SK-N-SH (cell line): ENCODE data around the gene BMP8A. TPM values are rescaled to one million over a fixed set of nuclear protein-coding genes. Genes with fewer than 3 reads are reported as not detected.
"Not testable (repeated sequence)": the region's sequence is repeated elsewhere in the genome, so short reads cannot be mapped to it uniquely, and the experiment has no call there.

Experiments used
- CTCF ChIA-PET: fragments of 300-600, 350-600 bp; formaldehyde crosslinking; extraction: SDS; loops from one replicate; lab custom pipeline; 2021; lab: Yijun Ruan, JAX
- POLR2A ChIA-PET: fragments of 350-600 bp; sonication (Branson Sonifier 250); formaldehyde crosslinking; extraction: SDS; loops from one replicate; lab custom pipeline; 2020; ENCODE audit warnings: antibody characterized with exemption, inconsistent platforms; lab: Yijun Ruan, JAX
- DNase-seq: peaks from one replicate; pipeline ENCODE4 v3.0.0; 2012
- H2AFZ ChIP-seq: fragments of 200-600 bp; sonication (generic); 2 replicates; pipeline ENCODE4 v1.8.1; 2016; ENCODE audit warnings: antibody characterized with exemption, mild to moderate bottlenecking, low read depth
- H3F3A ChIP-seq: fragments of 200-600 bp; sonication (generic); replicated peaks from 2 replicates; pipeline ENCODE3; 2016; ENCODE audit warnings: antibody characterized with exemption, mild to moderate bottlenecking; ENCODE audit not compliant: insufficient read depth
- H3K27ac ChIP-seq, 2 experiments: fragments of 200-500 bp in 1 of 2; fragments of 200-600 bp in 1 of 2; sonication (Bioruptor generic) in 1 of 2; sonication (generic), shearing (Covaris generic) in 1 of 2; 2 replicates each; pipeline versions ENCODE4 v1.5.1 to v1.6.1; 2014 to 2016; ENCODE audit warnings: low read depth in 2 of 2, inconsistent platforms in 1 of 2, low read length in 1 of 2, mild to moderate bottlenecking in 1 of 2, mixed read lengths in 1 of 2
- H3K27me3 ChIP-seq: fragments of 200-600 bp; sonication (generic), shearing (Covaris generic); 2 replicates; pipeline ENCODE4 v1.6.1; 2016; ENCODE audit warnings: mixed run types; ENCODE audit not compliant: insufficient read depth
- H3K36me3 ChIP-seq, 2 experiments: fragments of 200-500 bp in 1 of 2; fragments of 200-600 bp in 1 of 2; sonication (Bioruptor generic) in 1 of 2; sonication (generic) in 1 of 2; replicated peaks in 1 of 2; 2 replicates each; pipeline versions ENCODE3 to v1.5.1; 2014 to 2016; ENCODE audit warnings: low read length in 1 of 2, mild to moderate bottlenecking in 1 of 2; ENCODE audit not compliant: insufficient read depth in 2 of 2, control insufficient read depth in 1 of 2
- H3K4me1 ChIP-seq, 2 experiments: fragments of 200-500 bp in 1 of 2; fragments of 200-600 bp in 1 of 2; sonication (Bioruptor generic) in 1 of 2; sonication (generic), shearing (Covaris generic) in 1 of 2; 2 replicates each; pipeline versions ENCODE4 v1.5.1 to v1.6.1; 2014 to 2016; ENCODE audit warnings: low read depth in 1 of 2, low read length in 1 of 2, mixed run types in 1 of 2; ENCODE audit not compliant: insufficient read depth in 2 of 2, control insufficient read depth in 1 of 2
- H3K4me2 ChIP-seq: fragments of 200-600 bp; sonication (generic), shearing (Covaris generic); 2 replicates; pipeline ENCODE4 v1.6.1; 2017; ENCODE audit warnings: mixed run types
- H3K4me3 ChIP-seq, 2 experiments: fragments of 200-500 bp in 1 of 2; fragments of 200-600 bp in 1 of 2; sonication (Bioruptor generic) in 1 of 2; sonication (generic), shearing (Covaris generic) in 1 of 2; 2 replicates each; pipeline versions ENCODE4 v1.5.1 to v1.8.1; 2014 to 2016; ENCODE audit warnings: low read depth in 2 of 2, inconsistent platforms in 1 of 2, low read length in 1 of 2, mild to moderate bottlenecking in 1 of 2, mixed read lengths in 1 of 2, moderate library complexity in 1 of 2
- H3K79me2 ChIP-seq: fragments of 200-600 bp; sonication (generic); 2 replicates; pipeline ENCODE4 v1.8.1; 2017; ENCODE audit warnings: mild to moderate bottlenecking; ENCODE audit not compliant: insufficient read depth
- H3K9ac ChIP-seq: fragments of 200-600 bp; sonication (generic); 2 replicates; pipeline ENCODE4 v1.6.1; 2017; ENCODE audit warnings: mixed run types
- H3K9me2 ChIP-seq: fragments of 200-600 bp; sonication (generic); 2 replicates; pipeline ENCODE4 v1.6.1; 2017; ENCODE audit warnings: mixed run types
- H3K9me3 ChIP-seq: fragments of 200-600 bp; sonication (generic); 2 replicates; pipeline ENCODE4 v1.6.1; 2017; ENCODE audit warnings: mixed run types, mild to moderate bottlenecking, moderate library complexity
- H4K20me1 ChIP-seq: fragments of 200-600 bp; sonication (generic); 2 replicates; pipeline ENCODE4 v1.6.1; 2017; ENCODE audit warnings: mild to moderate bottlenecking, mixed run types; ENCODE audit not compliant: insufficient read depth
- EP300 ChIP-seq, 2 experiments: IDR thresholded peaks; 2 replicates each; pipeline versions ENCODE4 v1.4.0 to v1.6.1; 2012; ENCODE audit warnings: borderline replicate concordance in 1 of 2, low read depth in 1 of 2, low read length in 1 of 2
- EZH2phosphoT487 ChIP-seq: fragments of 200-600 bp; sonication (generic); IDR thresholded peaks from 2 replicates; pipeline ENCODE4 v1.6.1; 2017; ENCODE audit warnings: low read depth, mixed run types, mild to moderate bottlenecking, antibody characterized with exemption, moderate library complexity, borderline replicate concordance
- GABPA ChIP-seq: IDR thresholded peaks from 2 replicates; pipeline ENCODE4 v1.4.0; 2012; ENCODE audit warnings: low read depth, mild to moderate bottlenecking
- GATA2 ChIP-seq: sonication (generic); formaldehyde crosslinking; IDR thresholded peaks from 2 replicates; pipeline ENCODE4 v1.5.0; 2020; ENCODE audit warnings: mild to moderate bottlenecking, missing genetic modification reagents
- MEF2A ChIP-seq: IDR thresholded peaks from 2 replicates; pipeline ENCODE4 v1.4.0; 2012; ENCODE audit warnings: low read depth, borderline replicate concordance
- PBX3 ChIP-seq: IDR thresholded peaks from 2 replicates; pipeline ENCODE4; 2012
- REST ChIP-seq: IDR thresholded peaks from 2 replicates; pipeline ENCODE4 v1.6.1; 2012; ENCODE audit warnings: mild to moderate bottlenecking, low read depth, low read length, moderate library complexity
- RFX5 ChIP-seq: IDR thresholded peaks from 2 replicates; pipeline ENCODE4 v1.6.1; 2012; ENCODE audit warnings: mild to moderate bottlenecking, improper control_type of control experiment, low read length
- TAF1 ChIP-seq: IDR thresholded peaks from 2 replicates; pipeline ENCODE4 v1.6.1; 2012; ENCODE audit warnings: low read depth, mild to moderate bottlenecking, low read length, moderate library complexity, borderline replicate concordance
- TCF12 ChIP-seq: IDR thresholded peaks from 2 replicates; pipeline ENCODE4 v1.4.0; 2012
- WGBS: methylation state at CpG from one replicate; pipeline ENCODE4 v1.1.6; 2017; ENCODE audit warnings: low lambda C conversion rate; 5-methylcytosine and 5-hydroxymethylcytosine counted together
- polyA plus RNA-seq, 3 experiments: library from polyadenylated mRNA; depleted of rRNA; stranded (reverse); fragments of >200 nt; gene quantifications; 2 replicates each; pipeline ENCODE4 v1.2.3, GENCODE V29; 2012

BMP8A gene
- polyA plus RNA-seq, 1 of the 3 experiments (the other 2 are of a cell fraction): 0.16 TPM

GRCh38 chr1:39525366-39526165 is 34.1 kb downstream of the BMP8A start:
- Histone ChIP-seq H3K79me2 (no peaks in the 10 kb centered on the region), H2AFZ (no peak overlapping the region), H3F3A (no peaks in the 10 kb centered on the region), H3K4me3 (no peak overlapping the region), H3K27ac (no peak overlapping the region), H3K36me3 (peaks cover 0 to 13% of the 10 kb centered on the region in 2 experiments), H3K27me3 (no peaks in the 10 kb centered on the region), H3K9ac (no peak overlapping the region), H3K4me1 (no peaks in the 10 kb centered on the region), H3K4me2 (no peak overlapping the region), H3K9me2 (no peaks in the 10 kb centered on the region), H4K20me1 (no peaks in the 10 kb centered on the region), H3K9me3 (no peaks in the 10 kb centered on the region)
- no peak for DNase-seq
- POLR2A ChIA-PET: interaction anchor here (0.6 kb wide), 1 partner anchor 257 kb away, joined by 3 read pairs; no protein-coding TSS in a partner anchor
- no peak for TF ChIP-seq PBX3
- TF ChIP-seq TCF12: no peak
- no peak for TF ChIP-seq RFX5
- TF ChIP-seq GABPA: no peak
- TF ChIP-seq TAF1: no peak
- TF ChIP-seq EZH2phosphoT487: no peak
- no peak for TF ChIP-seq EP300 (IDR thresholded peaks at IDR 0.05; ENCODE audit: borderline replicate concordance in 1 of 2, low read depth in 1 of 2, low read length in 1 of 2)
- CTCF ChIA-PET: interaction anchor here (3.4 kb wide), 1 partner anchor 14 kb away, joined by 15 read pairs; no protein-coding TSS in a partner anchor
- 91% methylated on average over 13 of the region's 17 CpGs for WGBS

GRCh38 chr1:39526466-39527189 is 35.2 kb downstream of the BMP8A start:
- H3K27ac ChIP-seq: no peak overlapping the region
- WGBS: 94% methylated on average over 3 of the region's 11 CpGs
- H3F3A ChIP-seq: no peaks in the 10 kb centered on the region
- H3K4me1 ChIP-seq: no peaks in the 10 kb centered on the region
- H2AFZ ChIP-seq: no peak overlapping the region
- H3K4me3 ChIP-seq: no peak overlapping the region
- no peaks in the 10 kb centered on the region for H3K79me2 ChIP-seq
- no peak overlapping the region for H3K4me2 ChIP-seq
- H3K9me2 ChIP-seq: no peaks in the 10 kb centered on the region
- no peaks in the 10 kb centered on the region for H3K9me3 ChIP-seq
- no peak overlapping the region for H3K9ac ChIP-seq
- TF ChIP-seq PBX3 (no peak), GATA2 (CRISPR knock-in tag) (no peak), EZH2phosphoT487 (no peak), TCF12 (no peak), MEF2A (no peak), REST (no peak)
- no peaks in the 10 kb centered on the region for H3K27me3 ChIP-seq
- no peaks in the 10 kb centered on the region for H4K20me1 ChIP-seq
- ChIA-PET POLR2A (no interaction called here), CTCF (interaction anchor here (0.9 to 5.2 kb wide), 2 partner anchors 12 to 20 kb away, joined by 3 to 29 read pairs; no protein-coding TSS in a partner anchor)
- no peak for DNase-seq
- peaks cover 4 to 15% of the 10 kb centered on the region in 2 experiments for H3K36me3 ChIP-seq

- H3K27me3 ChIP-seq, H4K20me1 ChIP-seq, H2AFZ ChIP-seq, H3K4me2 ChIP-seq, H3F3A ChIP-seq, H3K4me3 ChIP-seq, H3K9ac ChIP-seq, POLR2A ChIA-PET, H3K27ac ChIP-seq, H3K9me2 ChIP-seq, H3K79me2 ChIP-seq, DNase-seq, H3K4me1 ChIP-seq, H3K9me3 ChIP-seq: not testable (repeated sequence)
- H3K36me3 ChIP-seq: peaks cover 10 to 18% of the 10 kb centered on the region in 2 experiments
- WGBS: 100% methylated on average over 5 of the region's 8 CpGs
- CTCF ChIA-PET: interaction anchor here (0.9 to 5.2 kb wide), 2 partner anchors 12 to 20 kb away, joined by 3 to 29 read pairs; no protein-coding TSS in a partner anchor
Observed at GRCh38 chr1:39527190-39527579, 35.7 kb downstream of the BMP8A start.
